ENCODE results near the gene SERGEF. TPM values are rescaled to one million over a fixed set of nuclear protein-coding genes. Genes with fewer than 3 reads are reported as not detected.

Gene SERGEF
- total RNA-seq, 1 donor from 2014 or later: 20.0 TPM

Other genes with a start within 250 kb of the SERGEF start
- gene TPH1, start 33.2 kb upstream of the SERGEF start, total RNA-seq: under 0.01 TPM in 1 of 2 replicates, not detected in the other
- gene SAAL1, start 93.0 kb upstream of the SERGEF start, total RNA-seq: 12.7 and 17.7 TPM in 2 replicates
- gene MRGPRX3, start 119.5 kb upstream of the SERGEF start, total RNA-seq: under 0.01 and 0.40 TPM in 2 replicates
- 0.79 and 0.87 TPM in 2 replicates for gene MRGPRX4, start 159.8 kb upstream of the SERGEF start, total RNA-seq
- gene SAA4, start 223.8 kb upstream of the SERGEF start, total RNA-seq: not detected in 2 replicates
- not detected in 2 replicates for gene SAA2, start 235.6 kb upstream of the SERGEF start, total RNA-seq

Data from lung microvascular endothelial cell (primary cell).